ENCODE results near the gene NFX1. TPM values are rescaled to one million over a fixed set of nuclear protein-coding genes. Genes with fewer than 3 reads are reported as not detected.

NFX1 gene
- total and polyA plus RNA-seq, 9 of the 15 experiments (the other 6 are each of a cell fraction or from before 2014, with no cell fraction given) = 8.8 to 38.9 (median 26.8) TPM

DNA sequence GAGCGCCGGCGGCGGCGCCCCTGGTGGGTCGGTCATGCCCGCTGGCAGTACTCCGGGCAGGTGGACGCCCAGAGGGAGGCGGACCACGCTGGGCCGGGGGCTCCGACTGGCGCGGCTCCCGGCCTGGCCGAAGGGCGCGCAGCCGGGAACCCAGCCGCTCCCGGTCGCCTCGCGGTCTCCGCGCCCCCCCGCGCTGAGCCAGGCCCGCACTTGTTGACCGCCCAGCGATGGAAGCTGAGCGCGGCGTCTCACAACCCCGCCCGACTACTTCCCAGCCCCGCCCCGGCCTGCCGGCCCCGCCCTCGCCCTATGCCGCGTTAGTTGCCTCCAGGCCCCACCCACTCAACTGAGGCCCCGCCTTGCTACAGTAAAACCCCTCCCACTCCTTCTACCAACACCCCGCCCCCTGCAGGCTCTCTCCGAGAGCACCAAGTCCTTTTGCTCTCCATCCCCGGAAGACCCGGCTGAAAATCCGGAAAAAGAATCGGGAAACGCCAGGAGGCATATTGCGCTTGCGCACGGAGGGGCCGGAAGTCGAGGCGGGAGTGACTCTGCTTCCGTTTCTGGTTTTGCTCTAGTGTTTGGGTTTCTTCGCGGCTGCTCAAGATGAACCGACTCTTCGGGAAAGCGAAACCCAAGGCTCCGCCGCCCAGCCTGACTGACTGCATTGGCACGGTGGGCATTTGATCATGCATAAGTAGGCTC lies 25.7 kb upstream of the NFX1 start, which contains the start of the genes BAG1 and CHMP5 (continued):
- TF ChIP-seq FOXM1 (IDR thresholded peaks at IDR 0.05; ENCODE audit: low read depth) (no peak), FOXM1 (CRISPR knock-in tag; IDR thresholded peaks at IDR 0.05; ENCODE audit: low read depth) (no peak), RB1 (IDR thresholded peaks at IDR 0.05; ENCODE audit: low read depth) (peak; percentile 77), U2AF1 (optimal IDR thresholded peaks at IDR 0.05; ENCODE audit: low read depth, low read length) (no peak), NR2C2 (CRISPR knock-in tag; IDR thresholded peaks at IDR 0.05) (no peak), NR2C2 (tag; IDR thresholded peaks at IDR 0.05) (peak; percentile 39; the same call in 1 of the 2 replicates), BCOR (IDR thresholded peaks at IDR 0.05) (no peak), KLF10 (CRISPR knock-in tag; IDR thresholded peaks at IDR 0.05) (no peak), TAF1 (IDR thresholded peaks at IDR 0.05; ENCODE audit: control insufficient read depth, extremely low read depth, insufficient read depth, low read length, severe bottlenecking) (peak; percentile 51), RBBP5 (IDR thresholded peaks at IDR 0.05; ENCODE audit: borderline replicate concordance, insufficient read depth, low read length, poor library complexity, severe bottlenecking) (no peak), EP400 (IDR thresholded peaks at IDR 0.05) (no peak), ARHGAP35 (IDR thresholded peaks at IDR 0.05; ENCODE audit: partially characterized antibody) (no peak), ZNF75A (CRISPR knock-in tag; IDR thresholded peaks at IDR 0.05) (no peak), CREM (IDR thresholded peaks at IDR 0.05; ENCODE audit: low read depth) (peak; percentile 45; the same call in 1 of the 2 replicates), RHOXF2B (CRISPR knock-in tag; conservative IDR thresholded peaks at IDR 0.05) (no peak), ZNF584 (CRISPR knock-in tag; IDR thresholded peaks at IDR 0.05; ENCODE audit: low read depth) (no peak), TCF7L2 (IDR thresholded peaks at IDR 0.05; ENCODE audit: low read depth, low read length) (no peak)
- TF ChIP-seq, protein P1, sequence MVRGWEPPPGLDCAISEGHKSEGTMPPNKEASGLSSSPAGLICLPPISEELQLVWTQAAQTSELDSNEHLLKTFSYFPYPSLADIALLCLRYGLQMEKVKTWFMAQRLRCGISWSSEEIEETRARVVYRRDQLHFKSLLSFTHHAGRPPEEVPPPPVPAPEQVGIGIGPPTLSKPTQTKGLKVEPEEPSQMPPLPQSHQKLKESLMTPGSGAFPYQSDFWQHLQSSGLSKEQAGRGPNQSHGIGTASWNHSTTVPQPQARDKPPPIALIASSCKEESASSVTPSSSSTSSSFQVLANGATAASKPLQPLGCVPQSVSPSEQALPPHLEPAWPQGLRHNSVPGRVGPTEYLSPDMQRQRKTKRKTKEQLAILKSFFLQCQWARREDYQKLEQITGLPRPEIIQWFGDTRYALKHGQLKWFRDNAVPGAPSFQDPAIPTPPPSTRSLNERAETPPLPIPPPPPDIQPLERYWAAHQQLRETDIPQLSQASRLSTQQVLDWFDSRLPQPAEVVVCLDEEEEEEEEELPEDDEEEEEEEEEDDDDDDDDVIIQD (CRISPR knock-in tag; IDR thresholded peaks at IDR 0.05) = no peak
- TF ChIP-seq, protein P2, sequence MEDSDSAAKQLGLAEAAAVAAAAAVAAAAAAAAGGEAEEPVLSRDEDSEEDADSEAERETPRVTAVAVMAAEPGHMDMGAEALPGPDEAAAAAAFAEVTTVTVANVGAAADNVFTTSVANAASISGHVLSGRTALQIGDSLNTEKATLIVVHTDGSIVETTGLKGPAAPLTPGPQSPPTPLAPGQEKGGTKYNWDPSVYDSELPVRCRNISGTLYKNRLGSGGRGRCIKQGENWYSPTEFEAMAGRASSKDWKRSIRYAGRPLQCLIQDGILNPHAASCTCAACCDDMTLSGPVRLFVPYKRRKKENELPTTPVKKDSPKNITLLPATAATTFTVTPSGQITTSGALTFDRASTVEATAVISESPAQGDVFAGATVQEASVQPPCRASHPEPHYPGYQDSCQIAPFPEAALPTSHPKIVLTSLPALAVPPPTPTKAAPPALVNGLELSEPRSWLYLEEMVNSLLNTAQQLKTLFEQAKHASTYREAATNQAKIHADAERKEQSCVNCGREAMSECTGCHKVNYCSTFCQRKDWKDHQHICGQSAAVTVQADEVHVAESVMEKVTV (CRISPR knock-in tag; IDR thresholded peaks at IDR 0.05) = no peak
- TF ChIP-seq, protein P3, sequence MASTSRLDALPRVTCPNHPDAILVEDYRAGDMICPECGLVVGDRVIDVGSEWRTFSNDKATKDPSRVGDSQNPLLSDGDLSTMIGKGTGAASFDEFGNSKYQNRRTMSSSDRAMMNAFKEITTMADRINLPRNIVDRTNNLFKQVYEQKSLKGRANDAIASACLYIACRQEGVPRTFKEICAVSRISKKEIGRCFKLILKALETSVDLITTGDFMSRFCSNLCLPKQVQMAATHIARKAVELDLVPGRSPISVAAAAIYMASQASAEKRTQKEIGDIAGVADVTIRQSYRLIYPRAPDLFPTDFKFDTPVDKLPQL (IDR thresholded peaks at IDR 0.05; ENCODE audit: extremely low read depth, insufficient read length) = no peak
- TF ChIP-seq, protein P4, sequence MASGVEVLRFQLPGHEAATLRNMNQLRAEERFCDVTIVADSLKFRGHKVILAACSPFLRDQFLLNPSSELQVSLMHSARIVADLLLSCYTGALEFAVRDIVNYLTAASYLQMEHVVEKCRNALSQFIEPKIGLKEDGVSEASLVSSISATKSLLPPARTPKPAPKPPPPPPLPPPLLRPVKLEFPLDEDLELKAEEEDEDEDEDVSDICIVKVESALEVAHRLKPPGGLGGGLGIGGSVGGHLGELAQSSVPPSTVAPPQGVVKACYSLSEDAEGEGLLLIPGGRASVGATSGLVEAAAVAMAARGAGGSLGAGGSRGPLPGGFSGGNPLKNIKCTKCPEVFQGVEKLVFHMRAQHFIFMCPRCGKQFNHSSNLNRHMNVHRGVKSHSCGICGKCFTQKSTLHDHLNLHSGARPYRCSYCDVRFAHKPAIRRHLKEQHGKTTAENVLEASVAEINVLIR (CRISPR knock-in tag; IDR thresholded peaks at IDR 0.05) = no peak
- TF ChIP-seq, protein P5, sequence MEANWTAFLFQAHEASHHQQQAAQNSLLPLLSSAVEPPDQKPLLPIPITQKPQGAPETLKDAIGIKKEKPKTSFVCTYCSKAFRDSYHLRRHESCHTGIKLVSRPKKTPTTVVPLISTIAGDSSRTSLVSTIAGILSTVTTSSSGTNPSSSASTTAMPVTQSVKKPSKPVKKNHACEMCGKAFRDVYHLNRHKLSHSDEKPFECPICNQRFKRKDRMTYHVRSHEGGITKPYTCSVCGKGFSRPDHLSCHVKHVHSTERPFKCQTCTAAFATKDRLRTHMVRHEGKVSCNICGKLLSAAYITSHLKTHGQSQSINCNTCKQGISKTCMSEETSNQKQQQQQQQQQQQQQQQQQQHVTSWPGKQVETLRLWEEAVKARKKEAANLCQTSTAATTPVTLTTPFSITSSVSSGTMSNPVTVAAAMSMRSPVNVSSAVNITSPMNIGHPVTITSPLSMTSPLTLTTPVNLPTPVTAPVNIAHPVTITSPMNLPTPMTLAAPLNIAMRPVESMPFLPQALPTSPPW (CRISPR knock-in tag; IDR thresholded peaks at IDR 0.05) = peak; percentile 93

All from K562 (cell line).